Neural crest cell (in vitro differentiated cells): ENCODE measurements around the gene SORCS2. TPM values are rescaled to one million over a fixed set of nuclear protein-coding genes. Genes with fewer than 3 reads are reported as not detected.

Experiments used
- DNase-seq: peaks from one replicate; pipeline ENCODE4 v3.0.0; 2021; ENCODE audit warnings: low read depth, mixed read lengths, low spot score
- H3K27ac Mint-ChIP-seq: one replicate; pipeline ENCODE4 v1.8.0; 2021; ENCODE audit warnings: mild to moderate bottlenecking, mixed read lengths; ENCODE audit not compliant: unreplicated experiment
- H3K27me3 Mint-ChIP-seq: 2 replicates; pipeline ENCODE4 v1.8.0; 2021; ENCODE audit warnings: low read depth, mild to moderate bottlenecking, mixed read lengths
- H3K36me3 Mint-ChIP-seq: 2 replicates; pipeline ENCODE4 v1.8.0; 2021; ENCODE audit warnings: low read depth, mild to moderate bottlenecking, mixed read lengths
- H3K4me1 Mint-ChIP-seq: 2 replicates; pipeline ENCODE4 v1.8.0; 2021; ENCODE audit warnings: mixed read lengths
- H3K4me3 Mint-ChIP-seq: one replicate; pipeline ENCODE4 v1.8.0; 2021; ENCODE audit warnings: mild to moderate bottlenecking, mixed read lengths
- H3K9me3 Mint-ChIP-seq: 2 replicates; pipeline ENCODE4 v1.8.0; 2021; ENCODE audit warnings: mixed read lengths
- CTCF ChIP-seq: fragments of 200-600 bp; sonication (generic); conservative IDR thresholded peaks from 2 replicates; pipeline ENCODE4 v1.5.0; 2021; ENCODE audit warnings: antibody characterized with exemption, mild to moderate bottlenecking
- total RNA-seq: library from RNA; stranded (reverse); gene quantifications from 2 replicates; pipeline ENCODE4 v1.2.1, GENCODE V29; 2021

SORCS2 gene
- total RNA-seq, 1 donor from 2014 or later = 1.1 TPM

DNA sequence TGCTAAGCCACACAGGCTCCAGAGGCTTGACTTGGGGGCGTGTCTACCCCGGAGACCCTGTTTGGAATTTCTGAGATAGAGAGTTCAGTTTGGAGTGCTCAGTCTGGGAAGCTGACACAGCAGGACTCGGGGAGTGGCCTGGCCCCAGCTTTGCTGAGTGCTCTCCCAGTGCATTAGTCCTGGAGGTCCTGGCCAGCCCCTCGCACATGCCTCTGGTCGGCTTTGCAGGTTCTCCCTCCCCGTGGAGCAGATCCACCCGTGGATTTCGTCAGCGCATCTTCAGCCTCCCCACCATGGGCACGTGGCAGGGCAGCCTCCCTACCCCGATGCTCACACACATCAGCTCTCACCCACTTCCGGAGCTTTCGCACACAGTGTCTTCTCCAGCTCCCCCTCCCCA is 177.2 kb downstream of the SORCS2 start:
- no peak for TF ChIP-seq CTCF
- DNase-seq = no peak
- peaks cover 4% of the 10 kb centered on the region for H3K4me1 Mint-ChIP-seq
- no peak overlapping the region for H3K4me3 Mint-ChIP-seq
- no peak overlapping the region for H3K27ac Mint-ChIP-seq
- H3K27me3 Mint-ChIP-seq = peaks cover 5% of the 10 kb centered on the region
- no peaks in the 10 kb centered on the region for H3K9me3 Mint-ChIP-seq
- H3K36me3 Mint-ChIP-seq = no peaks in the 10 kb centered on the region

DNA sequence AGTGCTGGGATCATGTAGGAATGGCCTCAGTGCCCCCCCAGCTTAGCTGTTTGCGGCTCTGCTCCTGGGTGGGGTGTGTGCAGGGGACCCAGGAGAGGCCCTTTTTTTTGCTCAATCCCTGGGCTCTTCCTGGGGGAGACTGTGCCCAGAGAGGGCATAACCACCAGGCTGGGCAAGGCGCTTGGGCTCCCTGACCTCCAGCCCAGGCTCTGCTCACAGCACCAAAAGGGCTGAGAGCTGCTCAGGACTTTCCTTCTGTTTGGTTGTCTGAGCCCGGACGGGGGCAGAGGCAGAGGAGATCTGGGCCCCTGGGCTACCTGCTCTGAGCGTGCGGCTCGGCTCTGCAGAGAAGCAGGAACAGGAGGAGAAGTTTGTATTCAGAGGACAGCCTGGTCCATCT is 177.7 kb downstream of the SORCS2 start:
- Mint-ChIP-seq H3K36me3 (no peaks in the 10 kb centered on the region), H3K9me3 (no peaks in the 10 kb centered on the region), H3K27ac (no peak overlapping the region), H3K27me3 (peaks cover 3% of the 10 kb centered on the region), H3K4me1 (peaks cover 4% of the 10 kb centered on the region), H3K4me3 (no peak overlapping the region)
- TF ChIP-seq CTCF = no peak
- no peak for DNase-seq

GRCh38 chr4:7371210-7371941 is 179.0 kb downstream of the SORCS2 start:
- H3K36me3 Mint-ChIP-seq = no peaks in the 10 kb centered on the region
- no peak for DNase-seq
- no peaks in the 10 kb centered on the region for H3K9me3 Mint-ChIP-seq
- H3K4me3 Mint-ChIP-seq = no peak overlapping the region
- TF ChIP-seq CTCF = no peak
- H3K27ac Mint-ChIP-seq = no peak overlapping the region
- H3K27me3 Mint-ChIP-seq = no peaks in the 10 kb centered on the region
- H3K4me1 Mint-ChIP-seq = peaks cover 4% of the 10 kb centered on the region

GRCh38 chr4:7372673-7373072 is 180.3 kb downstream of the SORCS2 start:
- H3K27ac Mint-ChIP-seq = no peak overlapping the region
- no peaks in the 10 kb centered on the region for H3K9me3 Mint-ChIP-seq
- TF ChIP-seq CTCF = no peak
- H3K27me3 Mint-ChIP-seq = no peaks in the 10 kb centered on the region
- DNase-seq = no peak
- H3K4me3 Mint-ChIP-seq = no peak overlapping the region
- H3K36me3 Mint-ChIP-seq = no peaks in the 10 kb centered on the region
- no peaks in the 10 kb centered on the region for H3K4me1 Mint-ChIP-seq

DNA sequence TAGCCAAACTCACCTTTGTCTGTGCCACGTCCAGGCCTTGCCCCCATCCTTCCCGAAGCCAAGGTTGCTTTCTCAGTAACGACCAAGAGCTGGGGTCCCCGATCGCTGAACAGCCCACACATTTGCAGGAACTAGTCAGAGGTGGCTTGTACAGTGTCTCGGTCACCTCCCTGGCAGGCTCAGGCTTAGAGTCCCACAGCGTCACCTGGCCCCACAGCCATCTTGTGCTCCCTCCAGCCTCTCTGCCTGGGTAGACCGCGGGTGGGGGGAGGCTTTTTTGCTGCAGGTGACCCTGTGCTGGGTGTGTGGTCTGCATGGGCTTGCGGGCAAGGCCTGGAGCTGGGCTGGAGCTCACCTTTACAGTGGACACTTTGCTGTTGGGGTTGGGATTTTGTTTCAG is 182.2 kb downstream of the SORCS2 start:
- H3K36me3 Mint-ChIP-seq = no peaks in the 10 kb centered on the region
- H3K27ac Mint-ChIP-seq = no peak overlapping the region
- H3K4me3 Mint-ChIP-seq = no peak overlapping the region
- no peaks in the 10 kb centered on the region for H3K27me3 Mint-ChIP-seq
- DNase-seq = no peak
- no peak for TF ChIP-seq CTCF
- no peaks in the 10 kb centered on the region for H3K9me3 Mint-ChIP-seq
- no peaks in the 10 kb centered on the region for H3K4me1 Mint-ChIP-seq
